ENCODE measurements around the gene ATP8B4. TPM values are rescaled to one million over a fixed set of nuclear protein-coding genes. Genes with fewer than 3 reads are reported as not detected.

The ATP8B4 gene
- polyA plus RNA-seq, 1 donor (not counting 4 experiments of a cell fraction or from before 2014, with no cell fraction given), result 0.05 TPM

DNA sequence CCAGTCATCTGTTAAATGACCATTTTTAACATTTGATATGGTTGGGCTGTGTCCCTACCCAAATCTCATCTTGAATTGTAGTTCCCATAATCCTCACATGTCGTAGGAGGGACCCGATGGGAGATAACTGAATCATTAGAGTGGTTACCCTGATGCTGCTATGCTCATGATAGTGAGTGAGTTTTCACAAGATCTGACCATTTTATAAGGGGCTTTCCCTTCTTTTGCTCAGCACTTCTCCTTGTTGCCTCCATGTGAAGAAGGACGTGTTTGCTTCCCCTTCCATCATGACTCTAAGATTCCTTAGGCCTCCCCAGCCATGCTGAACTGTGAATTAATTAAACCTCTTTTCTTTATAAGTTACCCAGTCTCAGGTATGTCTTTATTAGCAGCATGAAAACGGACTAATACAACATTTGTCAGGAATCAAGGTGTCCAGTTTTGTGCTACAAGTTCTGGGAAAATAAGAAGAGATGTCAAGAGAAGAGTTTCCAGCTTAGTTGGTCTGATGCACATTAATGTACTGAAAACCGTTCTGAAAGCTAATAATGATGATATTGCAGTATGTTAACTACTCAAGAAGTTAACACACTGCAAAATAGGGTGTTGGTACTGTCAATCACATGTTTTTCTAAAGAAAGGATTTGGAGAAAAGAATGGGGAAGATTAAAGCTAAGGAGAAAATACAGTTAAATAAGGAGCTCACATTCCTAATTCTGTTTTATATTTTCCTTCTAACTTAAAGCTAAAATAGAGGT lies 67.9 kb downstream of the ATP8B4 start:
- H3K4me2 ChIP-seq (ENCODE audit: control insufficient read depth, extremely low read depth, insufficient read depth, low read depth, low read length), result no peak overlapping the region
- no peaks in the 10 kb centered on the region for H3K9me3 ChIP-seq (ENCODE audit: control insufficient read depth, low read depth, low read length)
- DNase-seq (ENCODE audit: low read depth, low spot score), result no peak
- H3K9me1 ChIP-seq (ENCODE audit: control insufficient read depth, extremely low read depth, insufficient read depth, low read length), result no peaks in the 10 kb centered on the region
- no peak overlapping the region for H3K27ac ChIP-seq (ENCODE audit: control insufficient read depth, insufficient read depth, low read length)
- H3K9ac ChIP-seq (ENCODE audit: control insufficient read depth, extremely low read depth, insufficient read depth, low read length), result no peak overlapping the region
- H3K36me3 ChIP-seq (ENCODE audit: control insufficient read depth in 2 of 2, extremely low read depth in 1 of 2, insufficient read depth in 2 of 2, low read length in 2 of 2), result no peaks in the 10 kb centered on the region
- no peaks in the 10 kb centered on the region for H3K4me1 ChIP-seq (ENCODE audit: control insufficient read depth, extremely low read depth, insufficient read depth, low read length)
- H2AFZ ChIP-seq (ENCODE audit: control insufficient read depth, low read length), result no peak overlapping the region
- FAIRE-seq, result no peak
- H4K20me1 ChIP-seq (ENCODE audit: control insufficient read depth, extremely low read depth, insufficient read depth, low read length), result no peaks in the 10 kb centered on the region
- TF ChIP-seq, protein P1, sequence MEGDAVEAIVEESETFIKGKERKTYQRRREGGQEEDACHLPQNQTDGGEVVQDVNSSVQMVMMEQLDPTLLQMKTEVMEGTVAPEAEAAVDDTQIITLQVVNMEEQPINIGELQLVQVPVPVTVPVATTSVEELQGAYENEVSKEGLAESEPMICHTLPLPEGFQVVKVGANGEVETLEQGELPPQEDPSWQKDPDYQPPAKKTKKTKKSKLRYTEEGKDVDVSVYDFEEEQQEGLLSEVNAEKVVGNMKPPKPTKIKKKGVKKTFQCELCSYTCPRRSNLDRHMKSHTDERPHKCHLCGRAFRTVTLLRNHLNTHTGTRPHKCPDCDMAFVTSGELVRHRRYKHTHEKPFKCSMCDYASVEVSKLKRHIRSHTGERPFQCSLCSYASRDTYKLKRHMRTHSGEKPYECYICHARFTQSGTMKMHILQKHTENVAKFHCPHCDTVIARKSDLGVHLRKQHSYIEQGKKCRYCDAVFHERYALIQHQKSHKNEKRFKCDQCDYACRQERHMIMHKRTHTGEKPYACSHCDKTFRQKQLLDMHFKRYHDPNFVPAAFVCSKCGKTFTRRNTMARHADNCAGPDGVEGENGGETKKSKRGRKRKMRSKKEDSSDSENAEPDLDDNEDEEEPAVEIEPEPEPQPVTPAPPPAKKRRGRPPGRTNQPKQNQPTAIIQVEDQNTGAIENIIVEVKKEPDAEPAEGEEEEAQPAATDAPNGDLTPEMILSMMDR (optimal IDR thresholded peaks at IDR 0.05 in 1 of 3, IDR thresholded peaks at IDR 0.05 in 1 of 3, conservative IDR thresholded peaks at IDR 0.05 in 1 of 3; ENCODE audit: extremely low read depth in 1 of 3, insufficient read depth in 2 of 3, low read length in 3 of 3), result no peak
- TF ChIP-seq EZH2 (IDR thresholded peaks at IDR 0.05; ENCODE audit: low read length), result no peak
- H3K4me3 ChIP-seq (ENCODE audit: control insufficient read depth in 2 of 3, extremely low read depth in 1 of 3, insufficient read depth in 2 of 3, low read depth in 1 of 3, low read length in 3 of 3), result no peak overlapping the region
- no peaks in the 10 kb centered on the region for H3K79me2 ChIP-seq (ENCODE audit: control insufficient read depth, insufficient read depth, low read length)
- H3K27me3 ChIP-seq (ENCODE audit: control insufficient read depth, extremely low read depth, insufficient read depth, low read length), result peaks cover 3% of the 10 kb centered on the region
- dilution Hi-C loops (cut with MboI; ENCODE audit: extremely low pct_ligation_motif_present, low sequenced_read_pairs), result no loop called here

DNA sequence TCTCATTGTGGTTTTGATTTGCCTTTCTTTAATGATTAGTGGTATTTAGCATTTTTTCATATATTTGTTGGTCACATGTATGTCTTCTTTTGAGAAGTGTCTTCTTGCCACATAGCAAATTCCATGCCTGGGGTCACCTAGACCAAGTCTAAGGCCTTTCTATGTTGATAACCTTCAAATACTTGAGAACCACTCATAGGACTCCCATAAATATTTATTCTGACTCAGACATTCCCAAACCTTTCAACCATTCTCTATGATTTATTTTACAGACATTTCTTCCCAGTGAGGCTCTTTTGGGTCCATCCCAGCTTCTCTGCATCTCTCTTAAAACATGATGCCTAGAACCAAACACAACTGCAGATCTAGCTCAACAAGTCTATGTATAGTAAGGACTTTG lies 69.2 kb downstream of the ATP8B4 start:
- Histone ChIP-seq H3K4me3 (ENCODE audit: control insufficient read depth in 2 of 3, extremely low read depth in 1 of 3, insufficient read depth in 2 of 3, low read depth in 1 of 3, low read length in 3 of 3) (no peak overlapping the region), H4K20me1 (ENCODE audit: control insufficient read depth, extremely low read depth, insufficient read depth, low read length) (no peaks in the 10 kb centered on the region), H2AFZ (ENCODE audit: control insufficient read depth, low read length) (no peak overlapping the region), H3K27ac (ENCODE audit: control insufficient read depth, insufficient read depth, low read length) (no peak overlapping the region), H3K27me3 (ENCODE audit: control insufficient read depth, extremely low read depth, insufficient read depth, low read length) (no peaks in the 10 kb centered on the region), H3K4me2 (ENCODE audit: control insufficient read depth, extremely low read depth, insufficient read depth, low read depth, low read length) (no peak overlapping the region), H3K9ac (ENCODE audit: control insufficient read depth, extremely low read depth, insufficient read depth, low read length) (no peak overlapping the region), H3K9me1 (ENCODE audit: control insufficient read depth, extremely low read depth, insufficient read depth, low read length) (no peaks in the 10 kb centered on the region), H3K79me2 (ENCODE audit: control insufficient read depth, insufficient read depth, low read length) (no peaks in the 10 kb centered on the region), H3K36me3 (ENCODE audit: control insufficient read depth in 2 of 2, extremely low read depth in 1 of 2, insufficient read depth in 2 of 2, low read length in 2 of 2) (no peaks in the 10 kb centered on the region), H3K4me1 (ENCODE audit: control insufficient read depth, extremely low read depth, insufficient read depth, low read length) (no peaks in the 10 kb centered on the region), H3K9me3 (ENCODE audit: control insufficient read depth, low read depth, low read length) (no peaks in the 10 kb centered on the region)
- no peak for FAIRE-seq
- no peak for DNase-seq (ENCODE audit: low read depth, low spot score)
- dilution Hi-C loops (cut with MboI; ENCODE audit: extremely low pct_ligation_motif_present, low sequenced_read_pairs), result no loop called here
- TF ChIP-seq, protein P1 (optimal IDR thresholded peaks at IDR 0.05 in 1 of 3, IDR thresholded peaks at IDR 0.05 in 1 of 3, conservative IDR thresholded peaks at IDR 0.05 in 1 of 3; ENCODE audit: extremely low read depth in 1 of 3, insufficient read depth in 2 of 3, low read length in 3 of 3), result no peak
- no peak for TF ChIP-seq EZH2 (IDR thresholded peaks at IDR 0.05; ENCODE audit: low read length)
